ENCODE data around the gene PARP12. TPM values are rescaled to one million over a fixed set of nuclear protein-coding genes. Genes with fewer than 3 reads are reported as not detected.

The PARP12 gene
- polyA plus RNA-seq, 4 donors: 30.9 to 150 (median 68.1) TPM

- no peaks in the 10 kb centered on the region for H3K4me1 ChIP-seq (ENCODE audit: control insufficient read depth in 3 of 3, insufficient read depth in 2 of 3, low read depth in 1 of 3, low read length in 2 of 3)
- H3K4me3 ChIP-seq (ENCODE audit: low read depth in 1 of 3, low read length in 3 of 3): no peak overlapping the region
- no peaks in the 10 kb centered on the region for H3K9me3 ChIP-seq (ENCODE audit: control insufficient read depth in 2 of 2, insufficient read depth in 1 of 2, low read depth in 1 of 2, low read length in 1 of 2)
- DNase-seq (no peak), FAIRE-seq (no peak)
- 85 to 86% (median 86%) methylated on average over 13 of the region's 13 CpGs for WGBS, 3 donors
- peaks cover 0 to 8% (median 0%) of the 10 kb centered on the region in 3 donors for H3K27me3 ChIP-seq (ENCODE audit: control insufficient read depth in 3 of 3, insufficient read depth in 3 of 3, low read length in 3 of 3)
- H3K36me3 ChIP-seq (ENCODE audit: control insufficient read depth in 3 of 3, insufficient read depth in 2 of 3, low read depth in 1 of 3, low read length in 3 of 3): no peaks in the 10 kb centered on the region
- H3K27ac ChIP-seq (ENCODE audit: low read depth in 1 of 3, low read length in 2 of 3): no peak overlapping the region
Measured at GRCh38 chr7:139987691-139988516, 74.8 kb downstream of the PARP12 start.

DNA sequence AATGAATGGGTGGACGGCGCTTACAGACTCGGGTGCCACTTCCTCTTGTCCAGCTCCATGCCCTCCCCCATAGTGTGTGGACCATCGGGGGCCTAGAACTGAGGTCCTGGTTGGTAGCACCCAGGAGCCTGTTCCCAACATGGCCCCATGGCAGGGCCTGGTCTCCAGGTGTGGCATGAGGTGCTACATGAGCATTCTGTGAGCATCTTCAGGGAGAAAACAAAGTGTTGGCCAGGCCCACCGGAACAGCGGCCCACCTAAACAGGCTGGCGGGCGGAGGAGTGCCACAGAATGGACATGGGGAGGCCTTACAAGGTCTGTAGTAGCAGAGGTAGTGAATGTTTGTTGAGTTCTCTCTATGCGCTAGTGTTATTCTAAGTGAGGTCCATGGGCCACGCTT lies 76.9 kb downstream of the PARP12 start:
- no peak overlapping the region for H3K4me3 ChIP-seq (ENCODE audit: low read depth in 1 of 3, low read length in 3 of 3)
- no peaks in the 10 kb centered on the region for H3K36me3 ChIP-seq (ENCODE audit: control insufficient read depth in 3 of 3, insufficient read depth in 2 of 3, low read depth in 1 of 3, low read length in 3 of 3)
- DNase-seq: no peak
- H3K27ac ChIP-seq (ENCODE audit: low read depth in 1 of 3, low read length in 2 of 3): no peak overlapping the region
- H3K4me1 ChIP-seq (ENCODE audit: control insufficient read depth in 3 of 3, insufficient read depth in 2 of 3, low read depth in 1 of 3, low read length in 2 of 3): no peaks in the 10 kb centered on the region
- 93 to 96% (median 95%) methylated on average over 10 of the region's 10 CpGs for WGBS, 3 donors
- FAIRE-seq: no peak
- H3K9me3 ChIP-seq (ENCODE audit: control insufficient read depth in 2 of 2, insufficient read depth in 1 of 2, low read depth in 1 of 2, low read length in 1 of 2): no peaks in the 10 kb centered on the region
- peaks cover 0 to 8% (median 0%) of the 10 kb centered on the region in 3 donors for H3K27me3 ChIP-seq (ENCODE audit: control insufficient read depth in 3 of 3, insufficient read depth in 3 of 3, low read length in 3 of 3)

DNA sequence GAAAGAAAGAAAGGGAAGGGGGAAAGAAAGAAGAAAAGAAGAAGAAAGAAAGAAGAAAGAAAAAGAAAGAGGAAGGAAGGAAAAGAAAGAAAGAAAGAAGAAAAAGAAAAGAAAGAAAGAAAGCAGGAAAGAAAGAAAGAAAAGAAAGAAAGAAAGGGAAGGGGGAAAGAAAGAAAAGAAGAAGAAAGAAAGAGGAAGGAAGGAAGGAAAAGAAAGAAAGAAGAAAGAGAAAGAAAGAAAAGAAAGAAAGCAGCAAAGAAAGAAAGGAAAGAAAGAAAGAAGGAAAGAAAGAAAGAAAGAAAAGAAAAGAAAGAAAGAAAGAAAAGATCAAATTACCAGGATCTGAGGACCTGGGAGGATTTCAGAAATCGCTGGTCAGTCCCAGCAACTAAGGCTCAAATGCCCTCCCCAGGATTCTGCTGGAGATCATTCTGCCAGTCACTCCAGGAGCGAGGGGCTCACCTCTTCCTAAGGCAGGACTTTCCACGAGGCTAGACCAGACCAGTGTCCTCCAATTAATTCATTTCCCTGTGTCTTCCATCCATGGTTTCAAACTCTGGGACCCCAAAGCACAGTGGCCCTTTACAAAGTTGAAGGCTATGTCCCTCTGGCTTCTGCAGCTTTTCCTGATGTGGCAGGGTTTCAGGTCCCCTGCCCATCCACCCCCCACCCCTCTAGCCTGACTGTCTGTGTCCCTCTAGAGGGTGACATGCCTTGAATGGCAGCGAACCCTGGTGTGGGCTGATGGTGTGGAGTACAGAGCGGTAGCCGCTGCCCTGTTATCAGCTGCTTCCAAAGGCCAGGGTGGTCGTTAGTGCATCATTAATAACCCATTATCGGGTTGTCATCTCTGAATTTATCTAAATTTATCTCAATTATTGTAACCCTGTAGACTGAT lies 77.9 kb downstream of the PARP12 start:
- Histone ChIP-seq H3K4me3 (ENCODE audit: low read depth in 1 of 3, low read length in 3 of 3) (no peak overlapping the region), H3K36me3 (ENCODE audit: control insufficient read depth in 3 of 3, insufficient read depth in 2 of 3, low read depth in 1 of 3, low read length in 3 of 3) (no peaks in the 10 kb centered on the region), H3K4me1 (ENCODE audit: control insufficient read depth in 3 of 3, insufficient read depth in 2 of 3, low read depth in 1 of 3, low read length in 2 of 3) (no peaks in the 10 kb centered on the region), H3K9me3 (ENCODE audit: control insufficient read depth in 2 of 2, insufficient read depth in 1 of 2, low read depth in 1 of 2, low read length in 1 of 2) (no peaks in the 10 kb centered on the region), H3K27ac (ENCODE audit: low read depth in 1 of 3, low read length in 2 of 3) (no peak overlapping the region), H3K27me3 (ENCODE audit: control insufficient read depth in 3 of 3, insufficient read depth in 3 of 3, low read length in 3 of 3) (peaks cover 0 to 8% (median 0%) of the 10 kb centered on the region in 3 donors)
- FAIRE-seq (no peak), DNase-seq (no peak)
- WGBS, 3 donors: 61 to 70% (median 65%) methylated on average over 8 of the region's 8 CpGs

GRCh38 chr7:139982927-139983920 lies 79.5 kb downstream of the PARP12 start:
- no peak overlapping the region for H3K4me3 ChIP-seq (ENCODE audit: low read depth in 1 of 3, low read length in 3 of 3)
- H3K9me3 ChIP-seq (ENCODE audit: control insufficient read depth in 2 of 2, insufficient read depth in 1 of 2, low read depth in 1 of 2, low read length in 1 of 2): no peaks in the 10 kb centered on the region
- 77 to 80% (median 78%) methylated on average over 9 of the region's 9 CpGs for WGBS, 3 donors
- H3K27ac ChIP-seq (ENCODE audit: low read depth in 1 of 3, low read length in 2 of 3): no peak overlapping the region
- DNase-seq (no peak), FAIRE-seq (no peak)
- H3K27me3 ChIP-seq (ENCODE audit: control insufficient read depth in 3 of 3, insufficient read depth in 3 of 3, low read length in 3 of 3): peaks cover 0 to 8% (median 0%) of the 10 kb centered on the region in 3 donors
- no peaks in the 10 kb centered on the region for H3K36me3 ChIP-seq (ENCODE audit: control insufficient read depth in 3 of 3, insufficient read depth in 2 of 3, low read depth in 1 of 3, low read length in 3 of 3)
- H3K4me1 ChIP-seq (ENCODE audit: control insufficient read depth in 3 of 3, insufficient read depth in 2 of 3, low read depth in 1 of 3, low read length in 2 of 3): no peaks in the 10 kb centered on the region

DNA sequence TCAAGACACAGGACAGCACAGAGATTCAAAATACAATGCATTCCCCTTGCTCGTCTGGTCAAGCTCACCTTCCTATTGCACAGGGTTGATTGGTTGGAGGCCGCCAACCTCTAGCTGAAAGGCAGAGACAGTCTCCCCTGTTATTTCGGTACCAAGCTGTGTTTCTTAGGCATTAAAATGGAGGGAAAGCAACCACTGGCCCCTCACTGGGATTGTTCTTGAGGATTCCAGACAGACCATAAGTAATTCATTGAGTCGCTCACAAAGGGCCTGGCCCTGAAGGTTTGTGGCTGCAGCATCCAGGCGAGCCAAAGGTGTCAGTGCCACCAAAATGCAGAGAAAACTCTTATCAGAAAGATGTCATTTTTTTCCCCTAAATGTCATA lies 81.2 kb downstream of the PARP12 start:
- DNase-seq (no peak), FAIRE-seq (no peak)
- Histone ChIP-seq H3K4me1 (ENCODE audit: control insufficient read depth in 3 of 3, insufficient read depth in 2 of 3, low read depth in 1 of 3, low read length in 2 of 3) (no peaks in the 10 kb centered on the region), H3K9me3 (ENCODE audit: control insufficient read depth in 2 of 2, insufficient read depth in 1 of 2, low read depth in 1 of 2, low read length in 1 of 2) (no peaks in the 10 kb centered on the region), H3K4me3 (ENCODE audit: low read depth in 1 of 3, low read length in 3 of 3) (no peak overlapping the region), H3K36me3 (ENCODE audit: control insufficient read depth in 3 of 3, insufficient read depth in 2 of 3, low read depth in 1 of 3, low read length in 3 of 3) (no peaks in the 10 kb centered on the region), H3K27ac (ENCODE audit: low read depth in 1 of 3, low read length in 2 of 3) (no peak overlapping the region), H3K27me3 (ENCODE audit: control insufficient read depth in 3 of 3, insufficient read depth in 3 of 3, low read length in 3 of 3) (peaks cover 0 to 8% (median 0%) of the 10 kb centered on the region in 3 donors)
- WGBS, 3 donors: 95 to 96% (median 95%) methylated on average over 5 of the region's 5 CpGs

- no peak for DNase-seq
- FAIRE-seq: no peak
- Histone ChIP-seq H3K36me3 (ENCODE audit: control insufficient read depth in 3 of 3, insufficient read depth in 2 of 3, low read depth in 1 of 3, low read length in 3 of 3) (no peaks in the 10 kb centered on the region), H3K9me3 (ENCODE audit: control insufficient read depth in 2 of 2, insufficient read depth in 1 of 2, low read depth in 1 of 2, low read length in 1 of 2) (no peaks in the 10 kb centered on the region), H3K4me1 (ENCODE audit: control insufficient read depth in 3 of 3, insufficient read depth in 2 of 3, low read depth in 1 of 3, low read length in 2 of 3) (no peaks in the 10 kb centered on the region), H3K4me3 (ENCODE audit: low read depth in 1 of 3, low read length in 3 of 3) (no peak overlapping the region), H3K27ac (ENCODE audit: low read depth in 1 of 3, low read length in 2 of 3) (no peak overlapping the region), H3K27me3 (ENCODE audit: control insufficient read depth in 3 of 3, insufficient read depth in 3 of 3, low read length in 3 of 3) (no peaks in the 10 kb centered on the region)
- 81 to 86% (median 83%) methylated on average over 17 of the region's 17 CpGs for WGBS, 3 donors
Measured at GRCh38 chr7:139976838-139977656, 85.7 kb downstream of the PARP12 start.

DNA sequence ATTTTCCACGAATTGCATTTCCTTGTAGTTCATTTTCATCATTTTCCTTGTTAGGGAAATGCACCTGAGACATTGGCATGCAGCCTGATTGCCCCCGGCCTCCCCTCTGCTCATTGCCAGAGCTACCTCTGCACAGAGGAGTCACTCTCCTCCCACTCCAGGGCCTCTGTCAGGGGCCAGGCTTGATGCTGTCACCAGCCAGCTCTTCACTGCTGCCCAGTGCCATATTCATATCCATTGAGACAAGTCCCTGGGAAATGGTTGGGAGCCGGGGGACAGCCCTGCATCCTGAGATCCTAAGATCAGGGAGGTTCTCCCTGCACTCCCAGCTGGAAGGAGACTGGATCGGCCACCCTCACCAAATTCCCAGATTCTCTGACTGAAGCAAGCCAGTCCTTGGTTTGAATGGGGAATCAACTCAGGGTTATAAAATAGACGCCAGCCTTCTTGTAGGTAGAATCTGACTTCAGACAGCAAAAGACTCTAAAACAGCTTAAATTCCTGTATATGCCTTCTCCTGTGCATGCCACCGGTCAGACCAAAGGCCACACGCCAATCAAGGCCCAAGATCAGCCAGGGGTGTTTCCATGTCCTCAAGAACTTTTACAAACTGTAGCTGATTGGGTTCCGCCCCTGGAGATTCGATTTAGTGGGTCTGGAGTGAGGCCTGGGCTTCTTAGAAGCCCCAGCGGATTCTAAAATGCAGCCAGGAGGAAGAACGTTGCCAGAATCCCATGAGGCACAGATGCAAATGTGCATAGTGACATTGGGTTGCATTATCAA lies 86.5 kb downstream of the PARP12 start:
- 87 to 88% (median 87%) methylated on average over 11 of the region's 11 CpGs for WGBS, 3 donors
- no peaks in the 10 kb centered on the region for H3K36me3 ChIP-seq (ENCODE audit: control insufficient read depth in 3 of 3, insufficient read depth in 2 of 3, low read depth in 1 of 3, low read length in 3 of 3)
- DNase-seq (no peak), FAIRE-seq (no peak)
- no peak overlapping the region for H3K4me3 ChIP-seq (ENCODE audit: low read depth in 1 of 3, low read length in 3 of 3)
- H3K27me3 ChIP-seq (ENCODE audit: control insufficient read depth in 3 of 3, insufficient read depth in 3 of 3, low read length in 3 of 3): no peaks in the 10 kb centered on the region
- H3K4me1 ChIP-seq (ENCODE audit: control insufficient read depth in 3 of 3, insufficient read depth in 2 of 3, low read depth in 1 of 3, low read length in 2 of 3): no peaks in the 10 kb centered on the region
- H3K27ac ChIP-seq (ENCODE audit: low read depth in 1 of 3, low read length in 2 of 3): no peak overlapping the region
- H3K9me3 ChIP-seq (ENCODE audit: control insufficient read depth in 2 of 2, insufficient read depth in 1 of 2, low read depth in 1 of 2, low read length in 1 of 2): no peaks in the 10 kb centered on the region

All from small intestine (tissue), 7 donors.